Head of caudate nucleus (tissue), 42 donors: ENCODE results near the gene FAM131C.

Experiments used
- DNase-seq, 42 donors: peaks; one replicate each; pipeline versions ENCODE4 v3.0.0 to v3.0.0-alpha.2; 2020 to 2021; ENCODE audit warnings: mixed read lengths in 7 of 42
- intact Hi-C: fragments of 100-400 bp; cut with DNase I; formaldehyde crosslinking; loops from one replicate; pipeline ENCODE4 v1.15.0; 2022

FAM131C gene, protein sequence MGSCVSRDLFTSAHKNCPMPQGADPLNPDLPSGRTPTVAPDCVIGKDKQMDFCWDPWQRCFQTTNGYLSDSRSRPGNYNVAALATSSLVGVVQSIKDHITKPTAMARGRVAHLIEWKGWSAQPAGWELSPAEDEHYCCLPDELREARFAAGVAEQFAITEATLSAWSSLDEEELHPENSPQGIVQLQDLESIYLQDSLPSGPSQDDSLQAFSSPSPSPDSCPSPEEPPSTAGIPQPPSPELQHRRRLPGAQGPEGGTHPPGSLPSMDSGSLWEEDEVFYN

DNA sequence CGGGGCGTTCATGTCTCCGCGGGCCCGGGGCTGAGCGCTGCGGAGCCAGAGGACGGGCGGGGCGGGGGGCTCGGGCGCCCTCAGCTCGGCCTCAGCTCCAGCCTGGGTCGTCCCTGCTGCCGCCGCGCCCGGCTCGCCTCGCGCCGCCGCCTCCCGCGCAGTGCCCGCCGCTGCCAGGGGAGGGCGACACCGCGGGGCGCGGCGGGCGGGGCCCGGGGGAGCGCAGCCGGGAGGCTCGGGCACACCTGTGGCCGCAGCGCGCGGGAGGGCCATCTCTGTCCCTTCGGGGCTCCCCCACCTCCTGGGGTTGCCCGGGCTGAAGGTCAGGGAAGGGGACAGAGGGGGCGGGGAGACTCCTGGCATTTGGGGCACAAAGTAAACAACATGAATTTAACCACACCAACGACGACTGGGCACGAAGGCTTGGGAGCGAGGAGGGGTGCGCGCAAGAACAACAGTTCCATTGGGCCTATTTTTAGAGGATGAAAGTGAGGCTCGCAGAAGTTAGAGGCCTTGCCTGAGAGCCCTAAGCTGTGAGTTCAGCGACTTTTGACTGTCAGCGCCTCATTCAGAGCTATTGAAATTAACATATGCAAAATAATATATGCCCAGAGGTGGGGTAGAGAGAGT lies at the start of gene FAM131C:
TSS of gene FAM131C (minus strand) at position 162 of the 630 bp plus-strand sequence. CDS start 209 bp downstream, outside the sequence.
- intact Hi-C loops = no loop called here
- DNase-seq = peak in 15 of 42 donors; percentile 15 to 68 (median 29)

DNA sequence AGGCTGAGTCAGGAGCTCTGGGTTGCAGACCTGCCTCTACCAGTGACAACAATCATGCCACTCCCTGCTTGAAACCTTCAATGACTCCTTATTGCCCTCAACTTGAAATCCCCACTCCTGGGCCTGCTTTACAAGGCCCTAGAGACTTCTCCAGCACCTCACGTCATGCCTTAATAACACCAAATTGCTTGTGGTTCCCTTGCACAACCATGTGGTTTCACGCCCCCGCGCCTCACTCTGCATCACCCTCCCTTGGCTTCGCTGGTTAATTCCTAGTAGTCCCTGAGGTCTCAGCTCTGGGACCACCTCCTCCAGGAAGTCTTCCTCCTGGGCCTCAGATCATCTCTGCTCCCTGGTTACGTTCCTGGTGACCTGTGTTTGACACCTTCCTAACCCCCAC lies 49.5 kb upstream of the FAM131C start:
- intact Hi-C loops = no loop called here
- DNase-seq = peak in 5 of 42 donors; percentile 21 to 51 (median 42)

DNA sequence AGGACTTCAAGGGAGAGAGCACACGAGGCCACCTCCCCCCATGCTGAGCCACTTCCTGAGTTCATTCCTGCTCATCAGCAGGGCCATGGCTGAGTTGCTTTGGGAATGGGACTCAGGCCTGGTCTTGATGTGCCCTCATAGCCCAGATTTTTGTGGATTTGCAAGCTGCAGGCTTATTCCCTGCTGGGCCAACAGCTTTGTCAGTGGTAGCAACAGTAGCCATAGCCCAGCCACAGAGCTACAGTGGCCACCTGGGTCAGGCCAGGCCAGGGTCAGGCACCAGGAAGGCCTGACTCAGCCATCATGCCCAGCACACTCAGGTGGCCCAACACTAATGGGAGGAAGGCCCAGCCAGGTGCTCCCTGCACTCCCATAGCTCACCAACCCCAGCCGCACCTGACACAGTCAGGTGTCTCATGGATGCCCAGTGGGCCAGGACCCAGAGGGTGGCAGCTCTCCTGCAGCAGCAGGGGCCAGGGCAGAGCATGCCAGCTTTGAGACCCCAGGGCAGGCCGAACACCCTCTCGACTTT lies 49.0 kb upstream of the FAM131C start:
- no peak for DNase-seq
- intact Hi-C loops = no loop called here

DNA sequence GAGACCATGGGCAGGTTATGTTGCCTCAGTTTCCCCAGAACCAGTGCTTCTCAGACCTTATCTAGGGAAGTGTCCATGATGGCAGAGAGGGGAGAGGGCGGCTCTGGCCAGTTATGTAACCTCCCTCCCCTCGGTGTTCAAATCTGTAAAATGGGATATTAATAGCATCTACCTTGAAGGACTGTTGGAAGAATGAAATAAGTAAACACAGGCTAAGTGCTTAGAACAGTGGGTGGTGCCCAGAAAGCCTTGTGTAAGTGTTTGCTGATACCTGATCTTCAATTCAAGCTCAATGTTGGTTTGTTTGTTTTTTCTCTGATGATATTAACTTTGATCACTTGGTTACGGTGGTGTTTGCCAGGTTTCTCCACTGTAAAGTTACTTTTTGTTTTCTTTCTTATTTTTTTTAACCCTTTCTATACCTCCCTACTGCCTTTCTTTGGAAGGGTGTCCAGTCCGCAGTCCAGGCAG lies 47.5 kb upstream of the FAM131C start:
- DNase-seq = no peak
- intact Hi-C loops = no loop called here

DNA sequence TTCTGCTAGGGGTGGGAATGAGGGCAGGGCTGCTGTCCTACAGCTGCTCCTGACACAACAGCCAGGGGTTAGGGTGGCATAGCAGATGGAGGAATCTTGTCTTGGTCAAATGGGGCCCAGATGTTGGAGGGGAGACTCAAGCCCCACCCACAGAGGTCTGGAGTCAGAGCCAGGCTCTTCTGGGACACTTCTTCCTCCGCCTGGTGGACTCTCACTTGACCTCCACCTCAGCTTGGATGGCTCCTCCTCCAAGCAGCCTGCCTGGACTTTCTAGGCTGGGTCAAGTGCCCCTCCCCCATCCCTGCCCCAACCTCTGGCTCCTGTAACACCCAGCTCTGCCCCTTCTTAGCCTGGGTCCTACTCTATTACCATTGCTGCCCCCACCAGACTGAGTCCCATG lies 47.0 kb upstream of the FAM131C start:
- no peak for DNase-seq
- intact Hi-C loops = no loop called here

DNA sequence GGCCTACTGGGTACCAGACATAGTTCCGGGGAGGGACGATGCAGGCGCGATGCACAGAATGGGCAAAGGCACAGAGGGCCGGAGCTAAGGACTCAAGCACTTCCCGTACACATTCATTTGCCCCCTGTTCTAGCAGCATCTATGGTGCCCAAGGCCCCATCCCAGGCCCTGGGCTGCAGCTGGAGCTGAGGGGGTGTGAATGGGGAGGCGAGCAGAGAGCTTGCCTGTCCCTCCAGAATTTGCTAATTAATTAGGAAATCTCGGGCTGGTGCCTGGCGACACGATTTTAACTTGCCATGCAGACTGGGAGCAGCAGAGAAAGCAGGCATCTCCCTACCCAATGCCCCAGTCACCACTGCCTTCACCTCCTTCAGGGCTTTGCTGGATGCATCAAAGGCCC lies 46.5 kb upstream of the FAM131C start:
- no peak for DNase-seq
- intact Hi-C loops = no loop called here

DNA sequence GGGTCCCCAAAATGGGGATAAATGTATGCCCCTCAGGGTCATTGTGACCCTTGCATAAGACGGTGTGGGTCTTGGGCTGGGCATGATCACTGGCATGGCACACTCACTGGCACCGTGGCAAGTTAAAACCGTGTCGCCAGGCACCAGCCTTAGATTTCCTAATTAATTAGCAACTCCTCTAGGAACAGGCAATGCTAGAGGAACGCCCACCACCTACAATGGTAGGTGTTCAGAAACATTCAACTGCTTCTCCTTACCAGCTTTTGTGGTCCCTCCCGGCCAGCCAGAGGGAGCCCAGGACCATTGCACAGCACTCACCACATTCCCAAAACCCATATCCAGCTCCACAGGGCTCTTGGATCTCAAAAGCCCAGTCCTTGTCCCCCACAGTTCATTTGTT lies 46.1 kb upstream of the FAM131C start:
- DNase-seq = peak in 2 of 42 donors; percentile 17 to 30
- intact Hi-C loops = no loop called here

DNA sequence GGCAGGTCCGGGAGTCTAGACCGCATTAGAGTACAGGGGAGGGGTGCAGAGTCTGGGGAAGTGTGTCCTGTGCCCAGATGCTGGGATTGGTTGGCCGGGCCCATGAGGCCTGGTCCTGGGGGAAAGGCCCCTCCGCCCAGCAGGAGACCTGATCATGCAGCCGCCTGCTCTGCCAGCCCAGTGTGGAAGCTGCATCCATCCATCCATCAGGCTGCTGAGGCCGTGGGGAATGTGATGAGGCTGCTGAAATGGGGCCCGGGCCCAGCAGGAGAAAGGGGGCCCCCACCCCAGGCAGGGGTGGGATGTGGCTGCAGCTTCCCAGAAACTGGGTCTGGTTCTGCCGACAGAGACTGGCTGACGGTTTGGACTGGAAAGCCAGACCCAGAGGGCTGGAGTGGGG lies 45.3 kb upstream of the FAM131C start:
- intact Hi-C loops = no loop called here
- peak in 1 of 42 donors; percentile 23 for DNase-seq

DNA sequence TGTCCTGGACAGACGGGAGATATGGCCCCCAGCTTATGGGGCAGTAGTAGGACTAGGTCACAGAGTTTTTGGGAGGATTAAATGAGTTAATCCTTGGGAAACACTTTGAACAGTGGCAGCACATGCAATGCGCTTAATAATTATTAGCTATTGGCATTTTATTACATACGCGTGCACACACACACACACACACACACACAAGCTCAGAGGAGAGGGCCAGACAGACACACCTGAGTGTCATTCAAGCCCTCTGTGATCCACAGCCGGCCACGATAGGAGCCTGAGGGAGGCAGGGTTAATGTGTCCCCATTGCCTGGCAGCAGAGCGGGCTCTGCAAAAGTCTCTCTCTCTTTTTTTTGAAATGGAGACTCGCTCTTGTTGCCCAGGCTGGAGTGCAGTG lies 44.5 kb upstream of the FAM131C start:
- no peak for DNase-seq
- intact Hi-C loops = no loop called here

DNA sequence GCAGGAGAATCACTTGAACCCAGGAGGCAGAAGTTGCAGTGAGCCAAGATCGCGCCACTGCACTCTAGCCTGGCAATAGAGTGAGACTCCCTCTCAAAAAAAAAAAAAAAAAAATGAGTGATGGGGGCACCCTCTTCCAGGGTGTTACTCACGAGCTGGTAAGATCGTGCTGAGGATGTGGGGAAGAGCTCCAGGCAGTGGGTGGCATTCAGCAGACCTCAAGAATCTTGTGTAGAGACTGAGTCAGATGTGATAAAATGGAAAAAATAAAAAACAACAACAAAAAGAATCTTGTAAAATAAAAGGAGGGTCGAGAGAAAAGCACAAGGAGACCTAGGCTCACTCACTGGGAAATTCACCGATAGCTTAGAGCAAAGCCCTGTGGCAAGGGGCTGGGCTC lies 43.9 kb upstream of the FAM131C start:
- intact Hi-C loops = no loop called here
- no peak for DNase-seq

DNA sequence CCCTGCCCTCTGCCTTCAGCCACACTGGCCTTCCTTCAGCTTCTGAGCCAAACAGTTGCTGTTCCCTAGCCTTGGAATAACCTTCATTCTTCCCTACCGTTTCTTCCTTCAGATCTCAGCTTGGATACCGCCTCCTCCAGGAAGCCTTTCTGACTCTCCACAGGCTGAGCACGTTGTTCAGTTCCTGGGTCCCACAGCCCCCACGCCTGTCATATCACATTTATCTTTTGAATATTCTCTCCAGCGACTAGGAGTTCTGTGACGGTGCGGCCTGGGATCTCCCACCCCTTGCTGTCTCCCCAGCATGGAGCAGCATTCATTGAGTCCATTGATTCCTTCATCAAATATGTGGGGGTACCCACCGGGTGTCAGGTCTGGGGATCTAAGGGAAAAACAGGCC lies 43.2 kb upstream of the FAM131C start:
- DNase-seq = no peak
- intact Hi-C loops = no loop called here

DNA sequence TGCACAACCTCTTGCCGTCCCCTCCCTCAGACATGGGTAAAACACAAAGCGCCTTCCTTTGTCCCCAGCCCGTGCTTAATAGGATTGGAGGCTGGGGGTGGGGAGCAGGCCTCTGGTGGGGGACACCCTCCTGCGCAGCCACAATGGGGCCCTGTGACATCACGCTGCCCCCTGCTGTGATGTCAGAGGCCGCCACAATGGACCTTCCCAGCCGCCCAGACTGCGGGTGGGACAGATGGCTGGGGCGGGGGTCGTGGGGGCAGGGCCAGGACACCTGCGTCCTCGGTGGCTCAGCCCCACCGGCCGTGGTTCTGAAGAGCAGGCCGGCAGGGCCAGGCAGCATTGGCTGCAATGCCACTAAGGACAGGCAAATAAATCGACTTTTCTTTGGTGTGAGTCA lies 42.6 kb upstream of the FAM131C start:
- no peak for DNase-seq
- intact Hi-C loops = no loop called here

DNA sequence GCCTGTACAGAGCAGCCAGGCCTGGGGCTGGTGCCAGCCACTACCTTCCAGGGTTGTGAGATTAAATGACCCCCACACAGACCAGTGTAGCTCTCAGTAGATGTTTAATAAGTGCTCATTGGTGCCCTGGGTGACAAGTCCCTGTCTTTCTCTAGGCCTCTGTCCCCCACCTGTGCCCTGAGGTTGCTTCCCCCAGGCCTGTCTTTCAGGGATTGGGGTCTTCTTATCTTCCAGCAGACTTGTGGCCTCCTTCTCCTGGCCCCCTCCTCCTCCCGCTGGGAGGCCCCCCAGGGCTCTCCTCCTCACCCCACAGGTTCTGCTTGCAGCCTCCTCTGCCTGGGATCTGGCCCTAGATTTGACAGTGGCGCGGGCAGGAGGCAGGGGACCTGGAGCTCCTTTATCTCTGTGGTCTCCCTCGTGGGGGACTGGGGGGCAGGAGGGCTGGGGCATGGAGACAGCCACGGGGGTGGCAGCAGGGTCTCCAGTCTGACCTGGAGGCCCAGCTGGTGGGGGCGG lies 42.1 kb upstream of the FAM131C start:
- no peak for DNase-seq
- intact Hi-C loops = no loop called here

DNA sequence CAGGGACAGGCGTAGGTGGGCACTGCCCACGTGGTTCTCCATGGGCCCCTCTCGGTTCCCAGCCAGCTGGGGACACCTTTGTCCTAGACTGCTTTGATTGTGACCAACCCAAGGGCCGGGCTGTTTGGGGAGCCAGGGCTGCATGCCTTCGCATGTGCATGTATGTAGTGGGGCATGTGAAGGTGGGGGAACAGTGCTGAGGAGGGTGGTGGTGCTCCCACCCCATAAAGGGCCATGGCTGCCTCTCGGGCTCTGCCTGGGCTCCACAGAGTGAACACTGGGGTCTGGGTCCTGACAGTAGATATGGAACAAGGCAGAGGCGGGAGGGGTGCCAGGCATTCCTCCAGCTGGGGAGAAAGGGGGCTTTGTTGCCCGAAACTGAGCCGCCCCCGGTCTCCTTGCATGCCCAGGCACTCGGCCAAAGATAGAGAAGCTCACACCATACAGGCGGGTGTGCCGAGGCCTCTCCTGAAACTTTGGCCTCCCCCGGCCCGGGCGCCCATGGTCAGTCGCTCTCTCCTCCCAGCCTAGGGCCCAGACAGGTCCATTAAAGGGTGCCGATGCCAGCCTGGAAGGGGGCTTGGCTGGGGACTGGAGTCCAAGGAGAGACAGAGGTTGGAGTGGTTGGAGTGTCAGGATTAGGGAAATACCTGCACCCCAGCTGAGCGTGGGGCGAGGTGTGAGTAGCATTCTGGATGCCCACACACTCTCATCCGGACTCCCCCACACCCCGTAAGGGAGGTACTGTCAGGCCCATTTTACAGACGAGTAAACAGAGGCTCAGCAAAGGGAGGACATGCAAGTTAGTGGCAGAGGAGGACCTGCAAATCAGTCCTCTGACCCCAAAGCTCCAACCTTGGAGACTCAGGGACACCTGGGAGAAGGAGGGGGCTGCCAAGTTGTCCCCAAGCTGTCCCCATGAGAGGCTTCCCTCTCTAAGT lies 41.3 kb upstream of the FAM131C start:
- DNase-seq = peak in 6 of 42 donors; percentile 6 to 42 (median 22)
- intact Hi-C loops = no loop called here

DNA sequence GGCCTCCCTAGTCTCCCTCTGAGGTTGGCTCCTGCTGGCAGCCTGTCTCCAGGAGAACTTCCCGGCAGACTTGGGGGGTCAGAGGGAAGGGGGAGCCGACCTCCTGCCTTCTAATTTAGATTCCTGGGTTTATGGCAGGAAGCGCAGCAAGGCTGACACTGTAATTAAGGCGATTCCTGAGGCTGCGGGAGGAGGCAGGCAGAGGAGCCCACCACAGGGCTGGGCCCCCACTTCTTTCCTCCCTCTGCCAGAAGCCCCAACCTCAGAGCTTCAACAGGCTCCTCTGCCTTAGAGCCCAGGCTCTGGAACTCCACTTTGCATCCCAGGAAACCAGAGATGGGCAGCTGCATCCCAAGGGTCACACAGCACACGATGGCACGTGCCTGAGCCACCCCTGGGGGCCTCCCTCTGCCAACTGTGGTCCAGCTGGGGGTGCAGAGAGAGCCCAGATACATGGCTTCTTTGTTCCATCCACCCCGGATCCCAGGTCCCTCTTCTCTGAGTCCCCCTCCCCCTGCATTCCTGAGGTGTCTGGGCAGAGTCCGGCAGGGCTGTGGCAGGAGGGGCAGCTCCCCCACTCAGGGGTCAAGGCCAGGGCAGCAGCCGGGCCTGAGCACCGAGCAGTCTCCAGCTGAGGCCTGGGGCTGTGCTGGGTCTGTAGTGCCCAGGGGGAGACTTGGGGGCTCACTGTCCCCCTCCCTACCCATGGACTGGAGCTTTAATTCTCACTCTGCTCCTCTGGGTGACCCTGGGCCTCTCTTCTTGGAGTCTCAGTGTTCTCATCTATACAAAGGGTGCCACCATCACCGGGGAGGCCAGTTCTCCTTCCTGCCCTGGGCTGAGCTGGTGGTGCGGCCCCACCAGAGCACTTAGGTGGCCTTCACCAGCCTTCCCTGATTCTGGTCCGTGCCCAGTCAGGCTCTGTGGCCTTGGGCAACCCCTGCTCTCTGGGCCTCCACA lies 39.4 kb upstream of the FAM131C start:
- no peak for DNase-seq
- intact Hi-C loops = no loop called here

DNA sequence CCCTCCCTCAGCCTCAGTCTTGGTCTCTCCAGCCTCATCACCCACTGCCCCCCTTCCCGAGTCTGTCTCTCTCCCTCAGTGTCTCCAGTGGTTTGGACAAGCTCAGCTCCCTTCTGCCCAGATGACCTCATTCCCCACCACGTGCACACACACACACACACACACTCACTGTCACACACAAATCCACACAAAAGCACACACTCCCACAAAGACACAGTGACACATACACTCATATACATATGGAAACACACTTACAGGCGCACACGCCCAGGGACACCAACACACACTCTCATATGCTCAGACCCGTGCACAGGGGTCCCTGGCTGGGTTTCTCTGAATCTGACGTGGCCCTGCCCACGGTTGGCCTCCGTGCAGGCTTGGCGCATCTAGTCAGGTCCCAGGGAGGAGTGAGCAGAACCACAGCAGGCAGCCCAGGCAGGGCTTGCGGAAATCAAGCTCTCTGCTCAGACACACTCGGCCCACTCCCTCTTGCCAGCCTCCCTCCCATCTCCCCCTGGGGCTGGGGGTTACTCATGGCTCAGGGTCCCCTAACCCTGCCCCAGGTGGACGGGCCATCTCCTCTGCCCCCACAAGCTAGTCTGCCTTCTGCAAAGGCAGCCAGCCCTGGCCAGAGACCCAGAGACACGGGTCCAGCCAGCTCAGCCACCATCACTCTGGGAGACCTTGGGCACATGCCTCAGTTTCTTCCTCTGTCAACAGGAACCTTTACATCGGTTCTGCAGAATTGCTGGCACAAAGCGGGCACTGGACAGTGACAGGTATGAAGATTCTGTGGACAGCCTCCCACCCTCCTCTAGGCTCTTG lies 38.5 kb upstream of the FAM131C start:
- no peak for DNase-seq

DNA sequence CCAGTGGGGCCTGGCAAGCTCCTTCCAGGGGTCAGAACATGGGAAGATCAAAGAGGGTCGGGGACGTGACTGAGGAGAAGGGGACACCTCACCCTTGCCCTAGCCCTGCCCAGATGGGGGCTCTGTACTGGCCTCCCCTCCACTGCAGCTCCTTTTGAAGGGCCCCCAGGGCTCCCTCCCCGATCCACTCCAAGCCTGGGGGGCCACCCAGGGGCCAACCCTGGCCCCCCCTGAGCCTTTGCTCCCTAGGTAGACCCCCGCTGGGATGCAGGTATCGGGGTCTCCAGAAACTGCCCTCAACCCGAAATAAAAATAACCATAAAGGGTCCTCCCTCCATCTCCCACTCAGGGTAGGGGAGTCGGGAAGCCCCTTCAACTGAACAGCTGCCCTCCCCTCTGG lies 37.4 kb upstream of the FAM131C start:
- intact Hi-C loops = no loop called here
- DNase-seq = no peak

More for the DNA sequence above, 38.5 kb upstream of the FAM131C start:
- intact Hi-C loops = no loop called here
